HUDEP-2 (cell line): ENCODE measurements around the gene GALNT2.

Experiments
- DNase-seq, 76 experiments: peaks; one replicate each; lab custom pipeline; 2025; ENCODE audit not compliant: unreplicated experiment in 76 of 76; lab: John Stamatoyannopoulos, UW

Gene GALNT2

DNA sequence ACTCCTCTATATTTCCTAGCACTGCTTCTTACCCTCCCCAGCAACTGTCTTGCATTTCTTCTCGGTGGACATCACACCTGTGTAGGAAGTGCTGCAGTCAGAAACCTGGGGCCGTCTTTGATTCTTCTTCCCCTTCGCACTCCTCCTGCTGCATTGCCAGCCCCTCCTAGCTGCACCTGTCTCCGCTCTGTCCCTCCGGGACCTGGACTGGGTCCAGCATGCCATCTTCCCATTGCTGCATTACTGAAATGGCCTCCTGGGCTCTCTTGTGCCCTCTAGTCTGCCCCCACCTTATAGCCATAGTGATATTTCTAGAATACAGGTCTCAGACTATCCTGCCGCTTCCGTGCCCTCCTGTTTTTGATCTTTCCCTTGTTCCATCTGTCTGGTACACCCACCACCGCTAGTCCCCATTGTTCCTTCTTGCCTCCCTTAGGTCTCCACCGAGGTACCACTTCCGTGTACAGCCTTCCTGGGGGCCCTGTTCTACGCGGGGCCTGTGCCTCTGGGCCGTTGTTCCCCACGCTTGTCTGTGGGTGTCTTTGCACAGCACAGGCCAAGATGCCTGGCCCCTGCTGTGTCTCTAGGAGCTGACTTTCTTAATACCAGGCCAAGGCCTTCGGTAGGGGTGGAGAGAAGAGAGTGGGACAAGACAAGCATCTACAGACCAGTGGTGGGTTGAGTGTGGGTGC is 107.6 kb downstream of the GALNT2 start:
- DNase-seq = no peak

DNA sequence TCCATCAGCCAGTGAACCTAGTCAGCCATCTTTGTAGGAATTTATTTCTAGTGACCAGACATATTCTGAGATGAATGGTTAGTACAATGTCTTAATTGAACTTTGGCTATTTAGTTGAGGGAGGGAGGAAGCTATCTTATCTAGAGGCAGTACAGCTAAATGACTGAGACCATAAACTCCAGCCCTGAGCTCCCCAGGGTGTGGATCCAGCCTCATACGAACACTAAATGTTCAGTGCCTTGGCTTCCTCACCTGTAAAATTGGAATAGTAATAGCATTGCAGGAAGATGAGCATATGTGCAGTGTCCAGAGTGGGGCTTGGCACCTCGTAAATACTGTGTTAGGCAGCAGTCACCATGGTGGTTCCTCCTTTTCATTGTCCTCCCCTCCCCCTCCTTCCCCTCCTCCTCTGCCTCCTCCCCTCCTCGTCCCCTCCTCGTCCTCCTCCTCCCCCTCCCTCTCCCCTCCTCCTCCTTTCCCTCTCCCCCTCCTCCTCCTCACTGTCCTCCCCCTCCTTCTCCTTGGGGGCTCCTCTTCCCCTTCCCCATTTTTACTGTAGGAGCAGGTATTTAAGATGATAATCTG is 108.2 kb downstream of the GALNT2 start:
- peak in 1 of 76 experiments; percentile 10 for DNase-seq

DNA sequence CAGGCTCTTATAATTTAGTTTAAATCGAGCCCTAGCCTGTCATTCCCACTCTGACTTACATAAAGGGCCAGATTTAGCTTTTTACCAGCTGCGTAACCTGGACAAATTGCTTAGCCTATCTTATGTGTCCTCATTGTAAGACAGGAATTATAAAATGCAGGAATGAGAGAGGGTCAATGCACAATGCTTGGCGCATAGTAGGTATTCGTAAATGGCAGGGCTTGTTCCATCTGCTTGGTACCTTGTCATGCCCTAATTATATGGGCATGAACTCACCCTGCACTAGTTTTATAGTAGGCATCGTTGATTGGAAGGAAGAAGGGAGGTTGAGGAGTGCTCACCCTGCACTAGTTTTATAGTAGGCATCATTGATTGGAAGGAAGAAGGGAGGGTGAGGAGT is 108.8 kb downstream of the GALNT2 start:
- no peak for DNase-seq

DNA sequence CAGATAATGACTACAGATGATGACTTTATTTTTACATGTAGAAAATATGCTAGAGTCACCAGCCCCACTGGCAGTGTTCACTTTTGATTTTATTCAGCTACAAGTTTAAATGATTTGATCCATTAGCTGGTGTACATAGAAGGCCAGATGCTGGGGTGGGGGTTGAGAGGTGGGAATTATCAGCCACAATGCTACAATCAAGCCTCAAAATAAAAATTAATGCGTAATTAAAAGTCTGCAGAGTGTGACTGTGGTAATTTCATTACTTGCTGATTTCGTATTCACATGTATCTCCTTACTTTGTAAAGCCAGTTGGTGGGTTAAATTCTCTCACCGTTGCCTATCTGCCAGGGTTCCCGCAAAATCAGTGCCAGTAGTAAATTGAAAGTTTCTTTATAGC is 109.3 kb downstream of the GALNT2 start:
- no peak for DNase-seq

DNA sequence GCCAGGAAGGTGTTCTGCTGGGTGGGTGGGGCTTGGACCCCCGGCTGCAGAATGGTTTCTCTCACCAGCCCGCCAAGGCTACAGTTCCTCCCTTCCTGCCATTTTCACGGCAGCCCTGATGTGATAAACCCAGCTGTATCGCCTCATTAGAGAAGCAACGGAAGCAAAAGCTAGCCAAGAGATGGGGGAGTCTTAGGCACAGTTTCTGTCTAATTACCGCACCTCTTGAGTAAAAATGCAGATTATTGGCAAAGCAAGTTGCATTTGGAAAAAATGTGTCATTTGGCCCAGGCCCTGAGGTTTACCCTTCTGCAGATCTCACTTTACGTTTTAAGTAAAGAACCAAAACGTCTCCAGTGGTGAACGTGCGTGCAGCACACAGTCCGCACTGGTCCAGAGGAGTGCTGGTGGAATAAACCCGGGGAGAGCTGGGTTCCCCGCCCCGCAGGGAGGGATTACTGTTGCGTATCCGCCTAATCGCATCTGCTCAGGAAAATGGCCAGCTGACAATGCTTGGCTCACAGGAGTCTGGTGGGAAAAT is 109.9 kb downstream of the GALNT2 start:
- DNase-seq = no peak

DNA sequence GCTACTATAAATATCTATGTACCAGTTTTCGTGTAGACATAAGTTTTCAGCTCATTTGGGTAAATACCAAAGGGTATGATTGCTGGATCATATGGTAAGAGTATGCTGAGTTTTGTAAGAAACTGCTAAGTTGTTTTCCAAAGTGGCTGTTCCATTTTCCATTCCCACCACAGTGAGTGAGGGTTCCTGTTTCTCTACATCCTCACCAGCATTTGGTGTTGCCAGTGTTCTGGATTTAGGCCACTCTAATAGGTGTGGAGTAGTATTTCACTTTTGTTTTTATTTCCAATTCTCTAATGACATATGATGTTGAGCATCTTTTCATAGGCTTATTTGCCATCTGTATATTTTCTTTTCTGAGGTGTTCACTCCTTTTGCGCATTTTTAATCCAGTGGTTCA is 112.2 kb downstream of the GALNT2 start:
- no peak for DNase-seq

DNA sequence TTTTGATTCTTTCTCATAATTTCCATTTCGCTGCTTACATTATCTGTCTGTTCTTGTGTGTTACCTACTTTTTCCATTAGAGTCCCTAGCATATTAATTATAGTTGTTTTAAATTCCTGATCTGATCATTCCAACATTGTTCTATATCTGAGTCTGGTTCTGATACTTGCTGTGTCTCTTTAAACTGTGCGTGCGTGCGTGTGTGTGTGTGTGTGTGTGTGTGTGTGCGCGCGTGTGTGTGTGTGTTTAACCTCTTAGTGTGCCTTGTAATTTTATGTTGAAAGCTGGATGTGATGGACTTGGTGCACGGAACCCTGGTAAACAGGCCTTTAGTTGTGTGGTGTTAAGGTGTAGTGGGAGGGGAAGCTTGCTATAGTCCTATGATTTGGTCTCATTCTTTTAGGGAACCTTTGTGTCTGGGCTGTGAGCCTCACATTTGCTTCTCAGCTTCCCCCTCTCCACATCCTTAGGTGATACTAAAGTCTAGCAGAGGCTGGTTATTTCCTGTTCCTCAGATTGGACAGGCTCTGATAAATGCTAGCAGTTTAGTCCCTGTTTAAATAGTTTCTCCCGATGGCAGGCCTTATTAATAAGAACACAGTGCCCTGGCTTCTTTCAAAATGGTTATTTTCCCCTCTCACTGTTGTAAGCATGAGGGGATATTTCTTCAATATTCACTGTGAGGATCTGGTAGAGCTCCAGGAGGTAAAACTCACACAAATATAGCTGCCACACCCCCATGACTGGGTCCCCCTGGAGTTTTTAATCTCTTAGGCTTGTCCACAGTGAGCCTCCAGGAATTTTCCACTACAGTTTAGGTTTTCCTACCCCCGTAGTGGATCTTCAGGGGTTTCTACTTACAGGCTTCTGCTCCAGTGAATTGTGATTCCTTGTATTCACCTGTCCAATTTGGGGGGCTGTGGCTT is 118.3 kb downstream of the GALNT2 start:
- no peak for DNase-seq

DNA sequence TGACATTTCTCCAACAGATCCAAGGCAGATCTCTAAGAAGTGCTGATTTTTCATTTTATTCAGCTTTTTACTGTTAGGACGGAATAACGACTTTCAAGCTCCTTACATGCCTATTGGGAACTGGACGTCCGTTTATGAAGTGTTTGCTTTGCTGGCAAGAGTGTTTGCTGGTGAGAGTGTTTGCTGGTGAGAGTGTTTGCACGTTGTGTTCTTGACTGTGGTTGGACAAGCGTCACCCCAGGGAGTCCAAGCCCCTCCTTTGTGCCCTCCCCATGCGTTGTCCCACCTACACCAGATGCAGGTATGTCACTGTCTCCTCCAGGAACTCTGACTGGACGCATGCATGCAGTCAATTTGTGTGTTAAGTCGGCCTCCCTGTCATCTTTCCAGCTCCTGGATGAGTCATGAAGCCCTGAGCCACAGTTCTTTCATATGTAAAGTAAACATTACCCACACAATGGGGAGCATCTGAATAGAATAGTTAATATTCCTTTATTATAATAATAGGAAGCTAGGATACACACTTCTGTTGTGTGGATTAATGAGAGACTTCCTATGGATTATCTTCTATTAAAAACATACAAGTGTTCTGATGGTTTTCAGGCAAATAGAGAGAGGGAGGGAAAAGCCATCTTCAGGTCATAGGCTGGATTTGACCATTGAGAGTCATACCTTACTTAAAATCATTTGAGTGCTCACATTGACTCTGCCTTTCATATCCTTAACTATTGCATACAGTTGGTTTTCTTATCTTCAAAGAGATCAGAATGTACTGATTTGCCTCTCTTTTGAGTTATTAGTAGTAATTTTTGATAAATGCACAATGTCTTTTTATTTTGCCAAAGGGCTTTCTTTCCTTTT is 119.2 kb downstream of the GALNT2 start:
- DNase-seq = peak in 1 of 76 experiments; percentile 19

DNA sequence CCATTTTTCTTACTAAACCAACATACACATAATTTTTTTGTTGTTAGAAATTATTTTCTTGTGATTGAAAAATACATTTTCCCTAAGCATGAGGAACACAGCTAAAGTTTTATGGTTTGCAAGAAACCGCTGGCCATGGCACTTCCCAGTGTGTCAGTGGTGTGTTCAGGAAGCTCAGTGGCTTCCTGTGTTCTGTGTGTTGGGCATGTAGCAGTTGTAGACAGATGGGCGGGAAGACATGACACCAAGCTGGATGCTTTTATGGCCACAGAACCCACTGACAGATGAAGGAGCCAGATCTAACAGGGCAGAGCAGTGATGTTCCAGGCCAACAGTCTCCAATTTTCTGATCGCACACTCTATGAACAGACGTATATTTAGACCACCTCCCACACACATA is 119.8 kb downstream of the GALNT2 start:
- no peak for DNase-seq

DNA sequence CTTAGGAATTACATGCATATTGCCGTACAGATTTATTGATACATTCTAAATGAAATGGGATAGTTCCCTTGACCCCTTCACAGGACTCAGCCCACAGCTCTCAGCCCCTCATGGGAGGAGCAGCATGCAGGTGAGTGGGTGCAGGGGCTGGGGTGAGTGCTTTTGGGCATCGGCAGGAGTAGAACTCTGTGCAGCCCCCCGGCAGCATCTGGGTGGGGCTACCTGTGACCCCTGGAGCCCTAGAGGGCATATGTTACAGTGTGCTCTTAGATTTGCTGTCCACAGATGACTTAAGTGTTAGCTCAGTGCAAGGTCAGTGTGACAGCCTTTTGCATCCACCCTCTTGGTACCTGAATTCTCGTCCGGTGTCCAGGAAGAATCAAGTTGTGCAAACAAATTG is 120.3 kb downstream of the GALNT2 start:
- no peak for DNase-seq

DNA sequence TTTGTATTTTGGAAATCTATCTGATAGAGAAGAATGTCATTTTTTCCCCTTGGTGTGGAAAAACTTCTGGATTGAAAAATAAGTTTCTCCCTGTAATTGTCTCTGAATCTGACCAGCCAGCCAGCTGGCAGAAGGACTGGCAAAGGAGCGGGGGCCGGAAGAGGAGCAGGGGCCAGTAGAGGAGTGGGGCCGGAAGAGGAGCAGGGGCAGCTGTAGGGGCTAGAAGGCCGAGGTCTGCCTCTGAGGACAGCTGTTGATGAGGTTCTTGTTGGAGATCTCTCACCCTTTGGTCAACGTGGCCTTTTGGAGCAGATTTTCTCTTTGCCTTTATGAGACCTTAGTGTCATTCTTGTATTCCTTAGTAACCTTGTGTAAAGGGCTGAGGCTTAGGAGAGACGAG is 121.8 kb downstream of the GALNT2 start:
- DNase-seq = no peak

DNA sequence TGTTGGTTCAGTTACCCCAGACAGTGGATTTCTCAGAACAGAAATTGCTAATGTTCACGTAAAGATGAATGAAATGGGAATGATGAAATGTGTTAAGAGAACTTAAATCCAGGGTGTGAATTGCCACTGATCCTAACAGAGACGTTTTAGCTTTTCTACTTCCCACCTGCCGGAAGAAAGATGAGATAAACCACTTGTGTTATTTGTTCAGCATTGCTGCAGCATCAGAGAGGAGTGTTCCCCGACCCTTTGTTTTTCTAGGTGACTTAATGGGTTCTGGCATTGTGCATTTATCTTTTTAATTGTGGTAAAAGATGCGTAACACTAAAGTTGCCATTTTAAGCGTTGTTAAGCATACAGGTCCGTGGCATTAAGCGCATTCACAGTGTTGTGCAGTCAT is 122.3 kb downstream of the GALNT2 start:
- no peak for DNase-seq

DNA sequence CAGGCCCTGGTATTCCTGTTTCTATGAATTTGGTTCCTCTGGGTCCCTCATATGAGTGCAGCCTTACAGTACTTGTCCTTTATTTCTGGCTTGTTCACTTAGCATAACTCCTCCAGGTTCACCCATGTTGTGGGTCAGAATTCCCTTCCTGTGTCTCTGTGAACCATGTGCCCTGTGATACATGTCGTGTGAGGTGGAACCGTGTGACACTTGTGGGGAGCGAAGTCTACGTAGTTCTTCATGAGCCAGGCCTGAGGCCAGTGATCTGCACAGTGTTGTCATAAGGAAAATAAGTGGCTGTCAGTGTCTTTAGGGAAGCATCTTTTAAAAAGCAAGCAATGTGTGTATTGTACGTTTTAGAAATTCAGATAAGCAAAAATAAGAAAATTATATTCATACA is 122.8 kb downstream of the GALNT2 start:
- no peak for DNase-seq

DNA sequence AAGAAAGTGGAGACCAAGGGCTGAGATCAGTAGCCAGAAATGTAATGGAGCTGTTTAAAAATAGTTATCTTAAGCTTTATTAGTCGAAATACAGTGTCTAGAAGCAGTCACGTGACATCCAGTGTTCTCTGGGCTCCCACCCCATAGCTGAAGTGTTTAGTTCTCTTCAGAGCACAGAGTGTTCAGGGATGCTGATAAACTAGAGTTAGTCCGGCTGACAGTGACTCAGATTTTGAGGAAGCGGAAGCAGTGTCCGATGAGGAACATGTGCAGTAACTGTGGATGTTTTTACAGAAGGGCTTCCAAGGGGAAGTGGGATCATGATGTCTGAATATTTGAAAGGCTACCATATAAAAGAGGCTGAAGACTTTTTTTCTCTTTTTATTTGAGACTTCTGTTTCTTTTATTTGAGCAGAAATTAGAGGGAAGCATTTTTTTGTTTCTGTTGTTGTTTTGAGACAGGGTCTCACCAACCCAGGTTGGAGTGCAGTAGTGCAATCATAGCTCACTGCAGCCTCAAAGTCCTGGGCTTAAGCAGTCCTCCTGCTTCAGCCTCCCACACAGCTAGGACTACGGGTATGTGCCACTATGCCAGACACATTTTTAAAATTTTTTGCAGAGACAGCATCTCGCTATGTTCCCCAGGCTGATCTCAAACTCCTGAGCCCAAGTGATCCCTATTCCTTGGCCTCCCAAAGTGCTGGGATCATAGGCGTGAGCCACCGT is 124.2 kb downstream of the GALNT2 start:
- DNase-seq = peak in 28 of 76 experiments; percentile 8 to 74 (median 34)

DNA sequence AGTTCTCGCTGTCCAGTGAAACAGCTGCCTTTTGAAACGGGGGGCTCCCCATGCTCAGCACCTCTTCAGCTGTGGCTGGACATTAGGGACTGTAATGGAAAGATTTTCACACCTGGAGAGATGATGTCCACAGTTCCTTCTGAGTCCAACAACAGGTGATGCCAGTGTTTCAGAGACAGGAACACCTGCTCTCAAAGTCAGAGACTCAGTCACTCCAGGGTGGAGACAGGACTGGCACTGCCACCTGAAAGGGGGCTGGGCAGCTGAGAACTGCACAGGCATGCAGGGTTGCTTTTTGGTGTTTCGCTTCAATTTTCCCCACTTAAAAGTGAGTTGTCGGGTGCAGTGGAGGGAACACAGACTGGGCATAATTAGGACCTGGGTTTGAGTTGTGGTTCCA is 124.8 kb downstream of the GALNT2 start:
- no peak for DNase-seq

DNA sequence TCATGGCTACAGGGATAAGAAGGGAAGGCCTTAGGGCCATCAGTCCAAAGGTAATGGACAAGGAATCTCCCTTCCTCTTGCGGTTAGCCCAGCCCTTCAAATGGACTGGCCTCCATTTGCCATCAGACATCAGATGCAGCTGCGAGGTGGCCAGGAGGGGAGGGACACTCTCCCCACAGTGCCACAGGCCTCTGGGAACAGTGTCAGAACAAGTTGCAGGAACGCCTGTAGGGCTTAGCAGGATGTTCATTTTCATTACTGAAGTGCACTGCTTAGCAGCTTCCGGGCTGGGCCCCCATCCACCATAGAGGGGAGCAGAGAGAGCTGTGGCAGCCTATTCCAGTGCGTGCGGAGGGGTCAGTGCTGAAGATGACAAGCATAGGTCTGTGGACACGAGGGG is 127.5 kb downstream of the GALNT2 start:
- no peak for DNase-seq

DNA sequence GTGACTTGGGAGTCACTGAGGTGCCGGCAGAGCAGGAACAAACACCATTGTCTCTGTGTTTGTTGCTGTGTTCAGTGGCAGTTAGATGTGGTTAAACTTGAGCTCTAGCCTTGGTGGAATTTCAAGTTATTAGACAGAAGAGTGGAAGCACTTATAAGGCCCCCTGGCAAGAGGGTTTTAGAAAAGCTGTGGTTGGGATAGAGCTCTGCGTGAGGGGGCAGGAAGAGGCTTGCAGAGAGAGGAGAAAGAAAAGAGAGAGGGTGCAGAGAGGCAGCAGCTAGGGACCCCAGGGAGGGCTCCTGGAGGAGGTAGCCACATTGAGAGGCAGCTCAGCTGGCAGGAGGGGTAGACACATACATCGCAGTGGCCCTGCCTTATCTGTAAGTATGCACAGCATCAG is 128.2 kb downstream of the GALNT2 start:
- no peak for DNase-seq

DNA sequence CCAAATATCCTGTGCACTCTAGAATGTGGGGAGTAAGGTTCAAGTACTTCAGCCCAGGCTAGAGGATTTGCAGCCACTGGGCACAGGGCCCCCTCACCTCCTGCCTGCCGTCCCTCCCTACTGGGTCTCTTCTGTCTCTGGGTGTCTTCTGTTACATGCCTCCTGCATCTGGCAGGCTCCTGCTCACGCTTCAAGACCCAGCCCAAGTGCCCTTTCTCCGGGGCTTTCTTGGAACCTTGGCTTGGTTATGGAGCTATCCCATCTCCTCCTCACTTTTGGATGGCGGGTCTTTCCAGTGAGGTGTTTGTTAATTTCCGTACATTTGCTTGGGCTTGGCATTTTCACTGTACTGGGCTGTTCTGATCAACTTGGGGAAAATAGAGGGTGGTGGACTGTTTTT is 129.0 kb downstream of the GALNT2 start:
- no peak for DNase-seq

DNA sequence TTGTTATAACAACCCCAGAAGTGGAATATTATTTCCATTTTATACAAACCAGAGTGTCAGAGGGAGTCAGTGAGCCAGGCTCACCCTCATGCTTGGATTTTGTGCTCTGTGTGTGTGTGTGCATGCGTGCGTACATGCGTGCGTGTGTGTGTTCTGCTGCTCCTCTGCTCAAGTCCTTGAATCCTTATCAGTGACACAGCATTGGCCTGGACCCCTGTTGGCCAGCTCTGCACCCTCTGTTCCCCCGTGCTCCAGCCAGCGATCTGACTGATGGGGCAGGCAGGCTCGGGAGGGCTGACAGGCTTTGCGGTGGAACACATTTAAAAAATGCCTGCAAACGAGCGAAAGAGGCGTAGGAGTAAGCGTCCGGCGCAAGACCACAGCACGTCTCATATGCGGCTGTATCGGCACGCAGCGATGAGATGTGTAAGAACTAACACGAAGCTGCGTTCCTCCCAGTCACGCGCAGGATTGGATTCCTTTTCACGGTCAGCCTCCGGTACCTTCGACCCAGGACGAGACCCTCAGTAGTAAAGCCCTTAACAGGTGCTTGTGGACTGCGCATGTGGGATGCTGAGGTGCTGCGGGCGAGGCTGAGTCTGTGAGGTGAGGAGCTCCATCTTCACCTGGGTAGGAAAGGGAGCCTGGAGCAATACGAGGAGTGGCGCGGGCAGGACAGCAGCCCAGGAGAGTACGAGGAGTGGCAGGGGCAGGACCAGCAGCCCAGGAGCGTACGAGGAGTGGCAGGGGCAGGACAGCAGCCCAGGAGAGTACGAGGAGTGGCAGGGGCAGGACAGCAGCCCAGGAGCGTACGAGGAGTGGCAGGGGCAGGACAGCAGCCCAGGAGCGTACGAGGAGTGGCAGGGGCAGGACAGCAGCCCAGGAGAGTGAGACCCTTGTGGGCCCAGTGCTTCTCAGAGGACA is 130.9 kb downstream of the GALNT2 start:
- no peak for DNase-seq
